H1 (cell line): ENCODE data around the gene GNAT2. TPM values are rescaled to one million over a fixed set of nuclear protein-coding genes. Genes with fewer than 3 reads are reported as not detected.
A peak's percentile ranks its signal among the peaks of the same experiment; 100 is the strongest.

Source experiments
- CTCF ChIP-seq, 3 experiments: IDR thresholded peaks; 1 replicate in 2 of 3; 2 replicates in 1 of 3; pipeline versions ENCODE4 v1.5.1 to v1.6.1; 2011; ENCODE audit warnings: low read length in 3 of 3, mild to moderate bottlenecking in 3 of 3, inconsistent platforms in 2 of 3, low read depth in 1 of 3, moderate library complexity in 1 of 3; ENCODE audit not compliant: insufficient read depth in 1 of 3; ENCODE audit errors: control extremely low read depth in 1 of 3
- SP2 ChIP-seq: IDR thresholded peaks from 2 replicates; pipeline ENCODE4 v1.6.1; 2012; ENCODE audit warnings: mild to moderate bottlenecking, low read length, inconsistent platforms
- YY1 ChIP-seq: IDR thresholded peaks from 2 replicates; pipeline ENCODE4 v1.6.1; 2011; ENCODE audit warnings: low read depth, mild to moderate bottlenecking, low read length
- polyA plus RNA-seq, 7 experiments: library from polyadenylated mRNA; depleted of rRNA in 3 of 7; stranded (reverse) in 5 of 7; unstranded in 2 of 7; fragments of >200 nt in 5 of 7; fragments of 200-250 nt in 2 of 7; gene quantifications; 1 replicate in 5 of 7; 2 replicates in 1 of 7; 4 replicates in 1 of 7; pipeline versions ENCODE4 v1.2.1 to v1.2.3, GENCODE V29; 2011 to 2013; ENCODE audit warnings: missing spikeins in 2 of 7, mixed read lengths in 2 of 7
- total RNA-seq: library from RNA; stranded (reverse); fragmentation: NEBNext Ultra II Directional; extraction: Animal tissue kit (Norgen Biotek cat#: 25700); gene quantifications from 2 replicates; pipeline ENCODE4 v1.2.1, GENCODE V29; 2021

Gene GNAT2
- total and polyA plus RNA-seq, 2 of the 8 experiments (the other 6 are each of a cell fraction or from before 2014, with no cell fraction given): 0.05 TPM; not detected in 1

- TF ChIP-seq CTCF (IDR thresholded peaks at IDR 0.05; ENCODE audit: control extremely low read depth in 1 of 3, insufficient read depth in 1 of 3, low read depth in 1 of 3, low read length in 3 of 3) (peak; percentile 83 to 98 (median 92)), YY1 (peak; percentile 57; the same call in 1 of the 2 replicates), SP2 (no peak)
- TF ChIP-seq, all 59 proteins: peak for 14
Measured at GRCh38 chr1:109643385-109644230, 24.2 kb upstream of the GNAT2 start (continued).
